Smooth muscle cell (in vitro differentiated cells): ENCODE data around the gene YWHAH. TPM values are rescaled to one million over a fixed set of nuclear protein-coding genes. Genes with fewer than 3 reads are reported as not detected.

Source experiments
- DNase-seq: peaks from one replicate; lab custom pipeline; 2025; ENCODE audit not compliant: unreplicated experiment; lab: John Stamatoyannopoulos, UW
- H2AFZ ChIP-seq: fragments of 200-600 bp; sonication (generic); 2 replicates; pipeline ENCODE4 v1.6.0; 2016; ENCODE audit warnings: antibody characterized with exemption, low read depth, mild to moderate bottlenecking
- H3F3A ChIP-seq: fragments of 200-600 bp; sonication (generic); 2 replicates; pipeline ENCODE4 v1.6.0; 2017; ENCODE audit warnings: antibody characterized with exemption, low read depth
- H3K27ac ChIP-seq: fragments of 200-600 bp; sonication (generic); 2 replicates; pipeline ENCODE4 v1.5.1; 2016; ENCODE audit warnings: low read depth, mild to moderate bottlenecking
- H3K27me3 ChIP-seq: fragments of 200-600 bp; sonication (generic); 2 replicates; pipeline ENCODE4 v1.6.1; 2016; ENCODE audit warnings: low read depth, mild to moderate bottlenecking
- H3K36me3 ChIP-seq: fragments of 200-600 bp; sonication (generic); 2 replicates; pipeline ENCODE4 v1.5.1; 2016; ENCODE audit warnings: low read depth
- H3K4me1 ChIP-seq: fragments of 200-600 bp; sonication (generic); 2 replicates; pipeline ENCODE4 v1.5.1; 2016; ENCODE audit warnings: low read depth
- H3K4me2 ChIP-seq: fragments of 200-600 bp; sonication (generic); 2 replicates; pipeline ENCODE4 v1.6.0; 2016; ENCODE audit warnings: mild to moderate bottlenecking
- H3K4me3 ChIP-seq: fragments of 200-600 bp; sonication (generic); 2 replicates; pipeline ENCODE4 v1.5.1; 2016; ENCODE audit warnings: mild to moderate bottlenecking
- H3K79me2 ChIP-seq: fragments of 200-600 bp; sonication (generic); 2 replicates; pipeline ENCODE4 v1.6.0; 2016; ENCODE audit warnings: low read depth, mild to moderate bottlenecking
- H3K9ac ChIP-seq: fragments of 200-600 bp; sonication (generic); 2 replicates; pipeline ENCODE4 v1.6.0; 2016; ENCODE audit warnings: low read depth
- H3K9me3 ChIP-seq: fragments of 200-600 bp; sonication (generic); replicated peaks from 2 replicates; pipeline ENCODE4 v1.5.1; 2016; ENCODE audit warnings: low read depth
- H4K20me1 ChIP-seq: fragments of 200-600 bp; sonication (generic); 2 replicates; pipeline ENCODE4 v1.6.0; 2016; ENCODE audit warnings: low read depth
- WGBS: methylation state at CpG from one replicate; pipeline ENCODE4 v1.1.7; 2016; ENCODE audit warnings: low lambda C conversion rate; 5-methylcytosine and 5-hydroxymethylcytosine counted together
- polyA plus RNA-seq: library from polyadenylated mRNA; unstranded; fragments of >200 nt; fragmentation: Nextera tagmentation; extraction: Ambion mirVana; gene quantifications from 2 replicates; pipeline ENCODE4 v1.2.1, GENCODE V29; 2016
- total RNA-seq: library from RNA; depleted of rRNA; stranded (reverse); fragments of >200 nt; gene quantifications from 2 replicates; pipeline ENCODE4 v1.2.3, GENCODE V29; 2014
- TF ChIP-seq, protein P1 (sequence below): fragments of 200-600 bp; sonication (generic); IDR thresholded peaks from 2 replicates; pipeline ENCODE4 v1.5.1; 2017; ENCODE audit warnings: borderline replicate concordance, mild to moderate bottlenecking, antibody characterized with exemption; ENCODE audit not compliant: insufficient read depth, poor library complexity, severe bottlenecking

The YWHAH gene
- total and polyA plus RNA-seq, 2 experiments from 2014 or later, result 74.4 to 101 TPM

DNA sequence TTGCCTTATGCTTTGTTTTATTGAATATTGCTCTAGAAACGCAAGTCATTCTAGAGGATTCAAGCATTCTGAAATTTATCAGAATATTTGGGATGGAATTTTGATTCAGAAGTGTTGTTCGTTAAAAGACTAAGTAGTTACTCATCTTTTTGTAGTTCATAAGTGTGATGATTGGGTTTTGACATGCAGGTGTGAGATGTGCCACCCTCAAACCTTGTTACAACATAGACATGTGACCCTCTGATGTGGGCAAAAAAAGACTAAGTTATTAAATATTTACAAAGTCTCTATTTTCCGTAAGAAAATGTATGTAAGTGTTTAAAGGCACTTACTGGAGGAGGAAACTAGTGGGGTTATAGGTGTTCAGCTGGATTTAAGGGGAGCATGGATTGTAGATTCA is 8.9 kb downstream of the YWHAH start:
- Histone ChIP-seq H3K27ac (peak overlapping the region; percentile 72), H3K79me2 (peaks cover 66% of the 10 kb centered on the region), H3K4me2 (peak overlapping the region; percentile 49), H3F3A (peaks cover 5% of the 10 kb centered on the region), H3K9ac (no peak overlapping the region), H4K20me1 (peaks cover 90% of the 10 kb centered on the region), H3K9me3 (no peaks in the 10 kb centered on the region), H3K4me3 (no peak overlapping the region), H3K36me3 (peaks cover 8% of the 10 kb centered on the region), H3K27me3 (no peaks in the 10 kb centered on the region), H2AFZ (no peak overlapping the region), H3K4me1 (peaks cover 18% of the 10 kb centered on the region)
- no peak for DNase-seq
- 96% methylated on average over 3 of the region's 3 CpGs for WGBS
- TF ChIP-seq, protein P1, sequence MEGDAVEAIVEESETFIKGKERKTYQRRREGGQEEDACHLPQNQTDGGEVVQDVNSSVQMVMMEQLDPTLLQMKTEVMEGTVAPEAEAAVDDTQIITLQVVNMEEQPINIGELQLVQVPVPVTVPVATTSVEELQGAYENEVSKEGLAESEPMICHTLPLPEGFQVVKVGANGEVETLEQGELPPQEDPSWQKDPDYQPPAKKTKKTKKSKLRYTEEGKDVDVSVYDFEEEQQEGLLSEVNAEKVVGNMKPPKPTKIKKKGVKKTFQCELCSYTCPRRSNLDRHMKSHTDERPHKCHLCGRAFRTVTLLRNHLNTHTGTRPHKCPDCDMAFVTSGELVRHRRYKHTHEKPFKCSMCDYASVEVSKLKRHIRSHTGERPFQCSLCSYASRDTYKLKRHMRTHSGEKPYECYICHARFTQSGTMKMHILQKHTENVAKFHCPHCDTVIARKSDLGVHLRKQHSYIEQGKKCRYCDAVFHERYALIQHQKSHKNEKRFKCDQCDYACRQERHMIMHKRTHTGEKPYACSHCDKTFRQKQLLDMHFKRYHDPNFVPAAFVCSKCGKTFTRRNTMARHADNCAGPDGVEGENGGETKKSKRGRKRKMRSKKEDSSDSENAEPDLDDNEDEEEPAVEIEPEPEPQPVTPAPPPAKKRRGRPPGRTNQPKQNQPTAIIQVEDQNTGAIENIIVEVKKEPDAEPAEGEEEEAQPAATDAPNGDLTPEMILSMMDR, result no peak

DNA sequence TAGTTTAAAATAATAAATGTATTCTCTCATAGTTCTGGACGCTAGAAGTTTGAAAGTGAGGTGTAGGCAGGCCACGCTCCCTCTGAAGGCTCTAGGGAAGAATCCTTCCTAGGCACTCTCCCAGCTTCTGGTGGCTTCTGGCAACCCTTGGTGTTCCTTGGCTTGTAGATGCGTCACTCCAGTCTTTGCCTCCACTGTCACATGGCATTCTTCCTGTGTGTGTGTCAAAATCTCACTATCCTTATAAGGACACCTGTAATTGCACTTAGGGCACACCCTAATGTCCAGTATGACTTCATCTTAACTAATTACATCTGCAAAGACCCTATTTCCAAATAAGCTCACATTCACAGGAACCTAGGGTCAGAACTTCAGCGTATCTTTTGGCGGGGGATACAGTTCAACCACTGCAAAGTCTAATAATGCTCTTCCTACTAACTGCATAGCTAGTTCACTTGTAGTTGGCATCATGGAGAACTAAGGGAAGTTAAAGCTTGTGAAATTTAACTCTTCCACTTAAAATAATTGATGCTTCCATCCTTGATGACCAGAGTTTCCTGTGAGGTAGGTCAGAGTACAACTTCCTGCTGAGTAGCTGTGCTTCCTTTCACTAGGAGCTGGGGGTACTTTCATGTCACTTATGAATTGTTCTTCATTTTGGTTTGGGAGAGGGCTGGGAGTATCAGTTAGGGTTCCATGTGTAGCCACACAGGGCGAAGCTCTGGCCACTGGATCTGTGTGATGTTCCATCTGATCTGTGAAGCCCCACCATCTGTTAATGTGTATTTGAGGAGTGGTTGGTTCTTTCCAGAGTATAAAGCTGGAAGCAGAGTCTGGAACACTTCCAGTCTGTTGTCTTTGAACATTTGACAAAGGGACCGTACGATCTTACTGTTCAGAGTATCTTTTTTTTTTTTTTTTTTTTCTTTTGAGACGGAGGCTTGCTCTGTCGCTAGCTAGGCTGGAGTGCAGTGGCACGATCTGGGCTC is 10.5 kb downstream of the YWHAH start:
- Histone ChIP-seq H3K9ac (no peak overlapping the region), H3K27me3 (no peaks in the 10 kb centered on the region), H2AFZ (no peak overlapping the region), H3K4me2 (no peak overlapping the region), H3K79me2 (peaks cover 51% of the 10 kb centered on the region), H3K9me3 (no peaks in the 10 kb centered on the region), H3K27ac (peak overlapping the region; percentile 46), H3K36me3 (peaks cover 8% of the 10 kb centered on the region), H3K4me3 (no peak overlapping the region), H4K20me1 (peaks cover 76% of the 10 kb centered on the region), H3F3A (peaks cover 5% of the 10 kb centered on the region), H3K4me1 (peaks cover 18% of the 10 kb centered on the region)
- WGBS, result 97% methylated on average over 11 of the region's 11 CpGs
- TF ChIP-seq, protein P1, result no peak
- DNase-seq, result no peak

DNA sequence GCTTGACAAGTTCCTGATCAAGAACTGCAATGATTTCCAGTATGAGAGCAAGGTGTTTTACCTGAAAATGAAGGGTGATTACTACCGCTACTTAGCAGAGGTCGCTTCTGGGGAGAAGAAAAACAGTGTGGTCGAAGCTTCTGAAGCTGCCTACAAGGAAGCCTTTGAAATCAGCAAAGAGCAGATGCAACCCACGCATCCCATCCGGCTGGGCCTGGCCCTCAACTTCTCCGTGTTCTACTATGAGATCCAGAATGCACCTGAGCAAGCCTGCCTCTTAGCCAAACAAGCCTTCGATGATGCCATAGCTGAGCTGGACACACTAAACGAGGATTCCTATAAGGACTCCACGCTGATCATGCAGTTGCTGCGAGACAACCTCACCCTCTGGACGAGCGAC is 12.0 kb downstream of the YWHAH start:
- no peaks in the 10 kb centered on the region for H3K9me3 ChIP-seq
- H3K27ac ChIP-seq, result no peak overlapping the region
- WGBS, result 97% methylated on average over 12 of the region's 12 CpGs
- H4K20me1 ChIP-seq, result peaks cover 62% of the 10 kb centered on the region
- no peak overlapping the region for H2AFZ ChIP-seq
- H3K79me2 ChIP-seq, result peaks cover 36% of the 10 kb centered on the region
- no peak overlapping the region for H3K4me2 ChIP-seq
- DNase-seq, result no peak
- peaks cover 8% of the 10 kb centered on the region for H3K36me3 ChIP-seq
- H3K27me3 ChIP-seq, result no peaks in the 10 kb centered on the region
- no peak overlapping the region for H3K4me3 ChIP-seq
- no peak overlapping the region for H3K9ac ChIP-seq
- H3F3A ChIP-seq, result peaks cover 3% of the 10 kb centered on the region
- H3K4me1 ChIP-seq, result peaks cover 18% of the 10 kb centered on the region
- TF ChIP-seq, protein P1, result no peak
